ENCODE measurements around the gene DDX24. TPM values are rescaled to one million over a fixed set of nuclear protein-coding genes. Genes with fewer than 3 reads are reported as not detected.

The DDX24 gene
- total and polyA plus RNA-seq, 9 of the 15 experiments (the other 6 are each of a cell fraction or from before 2014, with no cell fraction given): 82.4 to 175 (median 122) TPM

DNA sequence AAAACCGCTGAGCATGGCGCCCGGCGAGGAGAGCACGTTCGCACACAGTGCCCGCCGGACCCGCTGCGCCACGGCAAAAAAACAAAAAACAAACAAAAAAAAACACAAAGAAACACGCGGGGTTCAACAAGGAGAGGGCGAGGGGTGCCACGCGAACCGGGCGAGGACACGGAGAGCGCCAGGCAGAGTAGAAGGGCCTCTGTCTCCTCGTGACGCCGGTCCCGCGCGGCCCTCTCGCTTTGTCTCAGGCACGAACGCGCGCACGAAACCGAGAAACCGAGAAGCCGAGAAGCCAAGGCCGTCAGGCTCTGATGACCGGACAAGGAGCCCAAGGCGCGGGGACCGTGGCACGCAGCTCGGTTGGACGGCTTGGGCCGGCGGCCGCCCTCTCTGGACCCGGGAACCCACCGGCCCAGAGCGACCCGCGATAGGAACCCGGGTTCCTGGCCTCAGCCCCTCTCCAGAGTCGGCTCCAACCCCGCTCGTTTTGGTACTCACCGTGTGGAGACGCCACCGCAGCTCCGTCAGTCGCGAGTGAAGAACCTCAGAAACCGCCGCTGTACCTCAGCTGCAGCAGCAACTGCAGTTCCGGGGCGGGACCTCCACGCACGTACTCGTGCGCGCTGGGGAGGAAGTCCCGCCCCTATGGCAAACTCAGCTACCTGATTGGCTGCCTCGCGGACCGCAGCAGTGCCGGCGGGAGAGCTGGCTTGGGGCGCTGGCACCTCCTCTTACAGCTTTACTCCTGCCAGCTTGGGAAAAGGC is at the start of gene DDX24, which contains the start of gene IFI27L1 (continued):
- TF ChIP-seq TAF1 (IDR thresholded peaks at IDR 0.05; ENCODE audit: control insufficient read depth, extremely low read depth, insufficient read depth, low read length, severe bottlenecking) (peak; percentile 76), KAT8 (IDR thresholded peaks at IDR 0.05; ENCODE audit: low read depth) (no peak), SMAD4 (CRISPR knock-in tag; conservative IDR thresholded peaks at IDR 0.05) (no peak), FOXA1 (IDR thresholded peaks at IDR 0.05; ENCODE audit: borderline replicate concordance) (no peak), MAFF (IDR thresholded peaks at IDR 0.05; ENCODE audit: low read length) (no peak), MBD2 (IDR thresholded peaks at IDR 0.05; ENCODE audit: borderline replicate concordance, low read depth) (0 out of 2 replicates have a peak, but pooled peaks have one; percentile 50), RBM25 (IDR thresholded peaks at IDR 0.05; ENCODE audit: low read depth, low read length, severe bottlenecking) (peak; percentile 34), MAFG (tag; conservative IDR thresholded peaks at IDR 0.05) (no peak), ZNF23 (CRISPR knock-in tag; IDR thresholded peaks at IDR 0.05) (no peak), ARHGAP35 (IDR thresholded peaks at IDR 0.05; ENCODE audit: partially characterized antibody) (no peak), ZKSCAN1 (IDR thresholded peaks at IDR 0.05; ENCODE audit: low read depth, low read length) (no peak), TSC22D4 (tag; IDR thresholded peaks at IDR 0.05) (no peak), LEF1 (IDR thresholded peaks at IDR 0.05) (no peak), LCOR (CRISPR knock-in tag; IDR thresholded peaks at IDR 0.05) (no peak), ZNF668 (CRISPR knock-in tag; IDR thresholded peaks at IDR 0.05) (no peak), PML (IDR thresholded peaks at IDR 0.05; ENCODE audit: low read length) (no peak; the same call in 1 of the 2 replicates), POLR2H (tag; IDR thresholded peaks at IDR 0.05; ENCODE audit: low read depth) (peak; percentile 62; the same call in 1 of the 2 replicates), RBM17 (IDR thresholded peaks at IDR 0.05; ENCODE audit: borderline replicate concordance, low read depth, low read length) (no peak), IFI16 (CRISPR knock-in tag; IDR thresholded peaks at IDR 0.05) (no peak), BDP1 (IDR thresholded peaks at IDR 0.05; ENCODE audit: insufficient read depth, insufficient read length) (no peak), NCOA2 (IDR thresholded peaks at IDR 0.05; ENCODE audit: partially characterized antibody in 2 of 2) (no peak), COPS2 (conservative IDR thresholded peaks at IDR 0.05) (no peak)
- TF ChIP-seq, protein P1, sequence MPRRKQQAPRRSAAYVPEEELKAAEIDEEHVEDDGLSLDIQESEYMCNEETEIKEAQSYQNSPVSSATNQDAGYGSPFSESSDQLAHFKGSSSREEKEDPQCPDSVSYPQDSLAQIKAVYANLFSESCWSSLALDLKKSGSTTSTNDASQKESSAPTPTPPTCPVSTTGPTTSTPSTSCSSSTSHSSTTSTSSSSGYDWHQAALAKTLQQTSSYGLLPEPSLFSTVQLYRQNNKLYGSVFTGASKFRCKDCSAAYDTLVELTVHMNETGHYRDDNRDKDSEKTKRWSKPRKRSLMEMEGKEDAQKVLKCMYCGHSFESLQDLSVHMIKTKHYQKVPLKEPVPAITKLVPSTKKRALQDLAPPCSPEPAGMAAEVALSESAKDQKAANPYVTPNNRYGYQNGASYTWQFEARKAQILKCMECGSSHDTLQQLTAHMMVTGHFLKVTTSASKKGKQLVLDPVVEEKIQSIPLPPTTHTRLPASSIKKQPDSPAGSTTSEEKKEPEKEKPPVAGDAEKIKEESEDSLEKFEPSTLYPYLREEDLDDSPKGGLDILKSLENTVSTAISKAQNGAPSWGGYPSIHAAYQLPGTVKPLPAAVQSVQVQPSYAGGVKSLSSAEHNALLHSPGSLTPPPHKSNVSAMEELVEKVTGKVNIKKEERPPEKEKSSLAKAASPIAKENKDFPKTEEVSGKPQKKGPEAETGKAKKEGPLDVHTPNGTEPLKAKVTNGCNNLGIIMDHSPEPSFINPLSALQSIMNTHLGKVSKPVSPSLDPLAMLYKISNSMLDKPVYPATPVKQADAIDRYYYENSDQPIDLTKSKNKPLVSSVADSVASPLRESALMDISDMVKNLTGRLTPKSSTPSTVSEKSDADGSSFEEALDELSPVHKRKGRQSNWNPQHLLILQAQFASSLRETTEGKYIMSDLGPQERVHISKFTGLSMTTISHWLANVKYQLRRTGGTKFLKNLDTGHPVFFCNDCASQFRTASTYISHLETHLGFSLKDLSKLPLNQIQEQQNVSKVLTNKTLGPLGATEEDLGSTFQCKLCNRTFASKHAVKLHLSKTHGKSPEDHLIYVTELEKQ (CRISPR knock-in tag; IDR thresholded peaks at IDR 0.05): no peak
- TF ChIP-seq, protein P2, sequence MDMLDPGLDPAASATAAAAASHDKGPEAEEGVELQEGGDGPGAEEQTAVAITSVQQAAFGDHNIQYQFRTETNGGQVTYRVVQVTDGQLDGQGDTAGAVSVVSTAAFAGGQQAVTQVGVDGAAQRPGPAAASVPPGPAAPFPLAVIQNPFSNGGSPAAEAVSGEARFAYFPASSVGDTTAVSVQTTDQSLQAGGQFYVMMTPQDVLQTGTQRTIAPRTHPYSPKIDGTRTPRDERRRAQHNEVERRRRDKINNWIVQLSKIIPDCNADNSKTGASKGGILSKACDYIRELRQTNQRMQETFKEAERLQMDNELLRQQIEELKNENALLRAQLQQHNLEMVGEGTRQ (CRISPR knock-in tag; IDR thresholded peaks at IDR 0.05): no peak
- TF ChIP-seq, protein P3, sequence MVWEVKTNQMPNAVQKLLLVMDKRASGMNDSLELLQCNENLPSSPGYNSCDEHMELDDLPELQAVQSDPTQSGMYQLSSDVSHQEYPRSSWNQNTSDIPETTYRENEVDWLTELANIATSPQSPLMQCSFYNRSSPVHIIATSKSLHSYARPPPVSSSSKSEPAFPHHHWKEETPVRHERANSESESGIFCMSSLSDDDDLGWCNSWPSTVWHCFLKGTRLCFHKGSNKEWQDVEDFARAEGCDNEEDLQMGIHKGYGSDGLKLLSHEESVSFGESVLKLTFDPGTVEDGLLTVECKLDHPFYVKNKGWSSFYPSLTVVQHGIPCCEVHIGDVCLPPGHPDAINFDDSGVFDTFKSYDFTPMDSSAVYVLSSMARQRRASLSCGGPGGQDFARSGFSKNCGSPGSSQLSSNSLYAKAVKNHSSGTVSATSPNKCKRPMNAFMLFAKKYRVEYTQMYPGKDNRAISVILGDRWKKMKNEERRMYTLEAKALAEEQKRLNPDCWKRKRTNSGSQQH (CRISPR knock-in tag; IDR thresholded peaks at IDR 0.05): no peak
